Right atrium auricular region (tissue), 2 donors: Measurements from ENCODE around the gene LYPLA2. TPM values are rescaled to one million over a fixed set of nuclear protein-coding genes. Genes with fewer than 3 reads are reported as not detected.

Experiments
- DNase-seq: peaks from one replicate; pipeline ENCODE4 v3.0.0-alpha.2; 2019; ENCODE audit warnings: low spot score
- H3K27ac ChIP-seq, 2 donors: fragments of 200-600 bp; sonication (generic); 1 replicate in 1 of 2; 2 replicates in 1 of 2; pipeline ENCODE4 v1.5.1; 2016 to 2019
- H3K27me3 ChIP-seq, 2 donors: fragments of 200-600 bp; sonication (generic); one replicate each; pipeline versions ENCODE4 v1.5.1 to v1.6.0; 2017 to 2019
- H3K36me3 ChIP-seq: fragments of 200-600 bp; sonication (generic); one replicate; pipeline ENCODE4 v1.5.1; 2016
- H3K4me1 ChIP-seq, 2 donors: fragments of 200-600 bp; sonication (generic); one replicate each; pipeline versions ENCODE4 v1.5.1 to v1.6.0; 2017 to 2019
- H3K4me3 ChIP-seq, 2 donors: fragments of 200-600 bp; sonication (generic); 1 replicate in 1 of 2; 2 replicates in 1 of 2; pipeline ENCODE4 v1.5.1; 2017 to 2019; ENCODE audit warnings: mild to moderate bottlenecking in 1 of 2, moderate library complexity in 1 of 2
- H3K9me3 ChIP-seq, 2 donors: fragments of 200-600 bp; sonication (generic); one replicate each; pipeline ENCODE4 v1.5.1; 2019
- CTCF ChIP-seq, 2 donors: fragments of 200-600 bp; sonication (generic); IDR thresholded peaks; one replicate each; pipeline ENCODE4 v1.5.1; 2019; ENCODE audit warnings: antibody characterized with exemption in 2 of 2
- total RNA-seq, 2 donors: library from RNA; depleted of rRNA; stranded (reverse); fragments of >200 nt; gene quantifications; one replicate each; pipeline ENCODE4 v1.1.0, GENCODE V29; 2016

LYPLA2 gene
- total RNA-seq, 2 donors from 2014 or later: 29.7 to 54.3 TPM

- no peak for DNase-seq
- H3K27ac ChIP-seq: no peak overlapping the region
- TF ChIP-seq CTCF (IDR thresholded peaks at IDR 0.05): no peak
- peaks cover 17% of the 10 kb centered on the region for H3K36me3 ChIP-seq
- no peak overlapping the region for H3K4me3 ChIP-seq
- H3K27me3 ChIP-seq: no peaks in the 10 kb centered on the region
- H3K9me3 ChIP-seq: no peaks in the 10 kb centered on the region
- H3K4me1 ChIP-seq: no peaks in the 10 kb centered on the region
These were observed 16.5 kb downstream of the LYPLA2 start for GRCh38 chr1:23807453-23807852.

- Histone ChIP-seq H3K36me3 (peaks cover 38% of the 10 kb centered on the region), H3K4me1 (no peaks in the 10 kb centered on the region), H3K4me3 (no peak overlapping the region), H3K9me3 (no peaks in the 10 kb centered on the region), H3K27ac (peak overlapping the region in 1 of 2 donors; percentile 15), H3K27me3 (no peaks in the 10 kb centered on the region)
- DNase-seq: peak; percentile 76
- peak; percentile 56 to 80 for TF ChIP-seq CTCF (IDR thresholded peaks at IDR 0.05)
These were observed 18.8 kb downstream of the LYPLA2 start for GRCh38 chr1:23809751-23810171.

- no peak overlapping the region for H3K27ac ChIP-seq
- no peak for DNase-seq
- H3K27me3 ChIP-seq: no peaks in the 10 kb centered on the region
- H3K4me1 ChIP-seq: no peaks in the 10 kb centered on the region
- no peak overlapping the region for H3K4me3 ChIP-seq
- peak; percentile 16 to 57 for TF ChIP-seq CTCF (IDR thresholded peaks at IDR 0.05)
- no peaks in the 10 kb centered on the region for H3K9me3 ChIP-seq
- peaks cover 40% of the 10 kb centered on the region for H3K36me3 ChIP-seq
These were observed 20.0 kb downstream of the LYPLA2 start for GRCh38 chr1:23810818-23811540.

GRCh38 chr1:23814016-23814415 lies 23.1 kb downstream of the LYPLA2 start:
- Histone ChIP-seq H3K9me3 (no peaks in the 10 kb centered on the region), H3K27ac (no peak overlapping the region), H3K36me3 (peaks cover 55% of the 10 kb centered on the region), H3K4me3 (no peak overlapping the region), H3K4me1 (no peaks in the 10 kb centered on the region), H3K27me3 (no peaks in the 10 kb centered on the region)
- no peak for TF ChIP-seq CTCF (IDR thresholded peaks at IDR 0.05)
- no peak for DNase-seq

- no peaks in the 10 kb centered on the region for H3K4me1 ChIP-seq
- H3K36me3 ChIP-seq: peaks cover 61% of the 10 kb centered on the region
- TF ChIP-seq CTCF (IDR thresholded peaks at IDR 0.05): no peak
- DNase-seq: no peak
- no peaks in the 10 kb centered on the region for H3K27me3 ChIP-seq
- H3K4me3 ChIP-seq: no peak overlapping the region
- no peak overlapping the region for H3K27ac ChIP-seq
- H3K9me3 ChIP-seq: no peaks in the 10 kb centered on the region
These were observed 25.4 kb downstream of the LYPLA2 start for GRCh38 chr1:23816361-23816760.

- Histone ChIP-seq H3K4me3 (no peak overlapping the region), H3K27me3 (no peaks in the 10 kb centered on the region), H3K4me1 (no peaks in the 10 kb centered on the region), H3K36me3 (peaks cover 61% of the 10 kb centered on the region), H3K9me3 (no peaks in the 10 kb centered on the region), H3K27ac (no peak overlapping the region)
- TF ChIP-seq CTCF (IDR thresholded peaks at IDR 0.05): no peak
- no peak for DNase-seq
These were observed 26.0 kb downstream of the LYPLA2 start for GRCh38 chr1:23816906-23817305.
